Mononuclear cell (primary cell): ENCODE data around the gene SUSD1. TPM values are rescaled to one million over a fixed set of nuclear protein-coding genes. Genes with fewer than 3 reads are reported as not detected.

Experiments used
- H3K27me3 ChIP-seq: 2 replicates; pipeline ENCODE4 v1.6.0; 2011; ENCODE audit warnings: low read length, control low read depth; ENCODE audit not compliant: insufficient read depth
- H3K4me1 ChIP-seq: 2 replicates; pipeline ENCODE4 v1.5.1; 2011; ENCODE audit warnings: mild to moderate bottlenecking, low read length, control low read depth; ENCODE audit not compliant: insufficient read depth
- H3K4me3 ChIP-seq: 2 replicates; pipeline ENCODE4 v1.5.1; 2011; ENCODE audit warnings: mild to moderate bottlenecking, low read length, moderate library complexity
- H3K9me3 ChIP-seq: 2 replicates; pipeline ENCODE4 v1.5.1; 2011; ENCODE audit warnings: low read depth, mild to moderate bottlenecking, control low read depth, low read length
- total RNA-seq: library from RNA; depleted of rRNA; stranded (reverse); fragments of >200 nt; gene quantifications from one replicate; pipeline ENCODE4 v1.2.3, GENCODE V29; 2012

The SUSD1 gene
- total RNA-seq, 1 donor: 28.5 TPM

- Histone ChIP-seq H3K9me3 (no peaks in the 10 kb centered on the region), H3K4me3 (no peak overlapping the region), H3K4me1 (peaks cover 24% of the 10 kb centered on the region), H3K27me3 (no peaks in the 10 kb centered on the region)
These were observed 115.2 kb downstream of the SUSD1 start for GRCh38 chr9:112059966-112060320.

DNA sequence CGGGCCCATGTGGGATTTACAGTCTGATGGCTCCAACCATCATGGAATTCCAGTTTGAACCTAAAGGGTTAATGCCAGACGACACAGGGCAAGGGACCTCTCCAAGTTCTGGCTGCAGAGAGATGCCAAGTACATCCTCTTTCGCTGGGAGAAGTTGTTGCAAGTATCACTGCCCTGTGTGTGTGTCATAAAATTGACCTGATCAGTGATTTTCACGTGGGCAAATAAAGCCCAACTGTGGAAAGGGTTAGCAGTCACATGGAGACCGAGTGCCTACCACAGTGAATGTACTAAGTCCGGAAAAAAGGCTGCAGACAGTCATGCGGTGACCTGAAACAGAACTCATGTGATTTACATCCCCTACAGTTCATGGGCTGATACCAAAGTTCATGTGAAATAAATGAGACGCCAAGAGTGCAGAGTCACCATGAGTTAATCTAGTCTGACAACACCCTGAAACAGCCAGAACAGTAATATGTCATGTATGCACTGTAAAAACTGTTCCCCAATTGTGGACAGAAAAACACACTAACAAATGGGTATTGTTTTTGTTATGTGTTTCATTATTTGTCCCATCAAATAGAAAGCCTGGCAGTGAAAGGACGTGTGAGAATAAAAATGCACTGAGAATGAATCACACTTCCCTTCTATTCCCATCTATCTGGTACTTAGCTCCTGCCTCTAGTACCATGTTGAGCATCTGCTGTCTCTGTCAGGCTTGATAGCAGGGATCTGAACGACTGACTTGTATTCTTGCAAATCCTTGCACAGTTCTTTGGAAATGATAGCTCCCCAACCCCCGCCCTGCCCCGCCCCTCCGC is 115.7 kb downstream of the SUSD1 start:
- Histone ChIP-seq H3K27me3 (no peaks in the 10 kb centered on the region), H3K4me1 (peaks cover 22% of the 10 kb centered on the region), H3K4me3 (no peak overlapping the region), H3K9me3 (no peaks in the 10 kb centered on the region)

GRCh38 chr9:112056996-112057395 is 118.1 kb downstream of the SUSD1 start:
- H3K4me3 ChIP-seq: no peak overlapping the region
- H3K9me3 ChIP-seq: no peaks in the 10 kb centered on the region
- peaks cover 15% of the 10 kb centered on the region for H3K4me1 ChIP-seq
- no peaks in the 10 kb centered on the region for H3K27me3 ChIP-seq

- Histone ChIP-seq H3K4me3 (no peak overlapping the region), H3K27me3 (no peaks in the 10 kb centered on the region), H3K4me1 (peaks cover 4% of the 10 kb centered on the region), H3K9me3 (no peaks in the 10 kb centered on the region)
These were observed 120.2 kb downstream of the SUSD1 start for GRCh38 chr9:112054916-112055315.

DNA sequence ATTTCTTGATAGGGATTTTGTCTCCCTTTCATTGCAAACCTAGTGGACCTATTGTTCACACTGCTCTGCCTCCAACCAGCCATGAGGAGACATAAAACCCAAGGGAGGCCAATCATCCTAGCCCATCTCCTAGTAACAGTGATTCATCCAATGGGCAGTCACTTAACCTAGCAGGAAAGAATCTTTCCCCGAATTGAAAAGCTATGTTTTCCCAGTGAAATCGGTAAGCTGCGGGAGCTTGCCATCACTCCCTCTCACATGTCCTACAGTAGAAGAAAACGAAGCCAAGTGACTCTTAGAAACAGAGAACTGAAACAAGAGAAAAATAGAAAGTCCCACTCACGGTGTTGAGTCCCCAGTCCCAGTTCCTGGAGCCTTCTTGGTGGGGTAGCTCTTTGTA is 123.3 kb downstream of the SUSD1 start:
- Histone ChIP-seq H3K4me1 (peaks cover 15% of the 10 kb centered on the region), H3K27me3 (no peaks in the 10 kb centered on the region), H3K9me3 (peaks cover 5% of the 10 kb centered on the region), H3K4me3 (no peak overlapping the region)

DNA sequence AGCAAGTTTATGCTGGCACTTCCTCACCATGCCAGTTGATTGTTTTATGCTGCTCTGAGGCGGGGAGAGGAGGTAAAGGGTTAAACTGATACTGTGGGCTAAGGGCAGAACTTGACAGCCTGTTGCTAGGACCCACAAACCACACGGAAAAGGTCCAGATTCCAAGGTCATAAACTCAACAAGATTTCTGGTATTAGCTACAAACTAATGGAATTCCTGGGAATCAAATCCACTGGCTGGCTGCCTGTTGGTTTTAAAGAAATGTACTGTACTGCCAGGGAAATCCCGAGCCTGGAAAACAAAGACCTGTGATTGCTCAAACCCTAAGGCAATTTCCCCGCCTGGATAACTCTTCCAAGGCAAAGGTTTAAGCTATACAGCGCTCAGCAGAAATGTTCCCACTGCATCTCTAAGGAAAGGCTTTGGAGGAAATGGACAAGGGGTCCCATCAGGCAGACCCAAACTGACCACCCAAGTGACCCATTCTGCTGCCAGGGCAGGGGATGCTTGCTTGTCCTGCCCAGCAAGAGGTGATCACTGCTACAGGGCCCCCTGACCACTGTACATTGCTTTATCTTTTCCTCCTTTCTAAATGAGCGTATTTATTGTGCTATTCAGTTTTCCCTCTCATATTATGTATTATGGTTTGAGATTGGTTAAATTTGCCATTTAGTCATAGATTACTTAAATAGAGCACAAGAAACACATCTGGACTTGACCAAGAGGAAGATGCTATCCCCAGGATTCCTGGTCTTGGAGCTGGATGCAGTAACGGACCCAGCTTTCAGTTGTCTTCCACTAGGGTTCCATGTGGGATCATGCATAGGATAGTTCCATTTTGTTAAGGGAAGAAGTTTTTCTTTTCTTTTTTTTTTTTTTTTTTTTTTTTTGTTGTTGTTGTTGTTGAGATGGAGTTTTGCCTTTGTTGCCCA is 124.3 kb downstream of the SUSD1 start:
- Histone ChIP-seq H3K4me1 (peaks cover 15% of the 10 kb centered on the region), H3K4me3 (no peak overlapping the region), H3K9me3 (peaks cover 5% of the 10 kb centered on the region), H3K27me3 (no peaks in the 10 kb centered on the region)

GRCh38 chr9:112049811-112050516 is 125.1 kb downstream of the SUSD1 start:
- peaks cover 5% of the 10 kb centered on the region for H3K9me3 ChIP-seq

DNA sequence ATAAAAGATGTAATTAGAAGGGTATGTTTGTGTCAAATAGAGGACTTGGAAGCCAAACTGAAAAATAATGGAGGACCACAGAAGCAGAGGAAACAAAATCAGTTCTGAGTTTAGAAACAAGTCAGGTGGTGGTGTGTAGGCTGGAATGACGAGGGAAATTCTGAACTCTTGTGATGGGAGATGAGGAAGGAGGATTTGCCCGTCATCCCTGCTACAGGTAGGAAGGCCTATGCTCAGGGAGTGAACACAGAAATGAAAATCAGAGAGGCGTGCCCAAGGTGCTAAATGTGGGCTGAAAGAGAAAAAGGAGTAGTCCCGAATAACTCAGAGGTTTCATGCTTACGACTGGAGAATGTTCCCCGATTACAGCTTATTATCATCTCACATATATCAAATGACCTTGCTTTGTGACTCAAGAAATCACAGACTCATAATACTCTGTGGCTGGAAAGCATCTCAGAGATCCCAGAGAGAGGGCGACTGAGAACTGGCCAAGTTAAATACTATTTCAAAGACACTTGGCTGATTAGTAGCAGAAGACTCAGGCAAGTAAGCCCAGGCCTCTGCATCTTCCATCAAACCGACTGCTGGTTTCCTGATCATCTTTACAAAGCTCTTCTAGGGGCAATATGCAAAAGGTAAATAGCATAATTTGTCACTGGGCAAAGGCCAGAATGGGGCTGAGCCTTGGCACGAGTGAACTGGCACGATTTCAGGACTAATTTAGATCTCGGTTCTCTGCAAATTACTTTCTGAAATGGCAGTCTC is 126.0 kb downstream of the SUSD1 start:
- Histone ChIP-seq H3K4me1 (peaks cover 15% of the 10 kb centered on the region), H3K27me3 (no peaks in the 10 kb centered on the region), H3K4me3 (no peak overlapping the region), H3K9me3 (peaks cover 5% of the 10 kb centered on the region)

More at GRCh38 chr9:112049811-112050516, 125.1 kb downstream of the SUSD1 start:
- no peak overlapping the region for H3K4me3 ChIP-seq
- peaks cover 15% of the 10 kb centered on the region for H3K4me1 ChIP-seq
- no peaks in the 10 kb centered on the region for H3K27me3 ChIP-seq

GRCh38 chr9:112047538-112048066 is 127.5 kb downstream of the SUSD1 start:
- Histone ChIP-seq H3K9me3 (peaks cover 5% of the 10 kb centered on the region), H3K27me3 (no peaks in the 10 kb centered on the region), H3K4me3 (no peak overlapping the region), H3K4me1 (peaks cover 15% of the 10 kb centered on the region)

GRCh38 chr9:112046181-112046580 is 128.9 kb downstream of the SUSD1 start:
- H3K4me3 ChIP-seq: no peak overlapping the region
- H3K4me1 ChIP-seq: peaks cover 11% of the 10 kb centered on the region
- H3K9me3 ChIP-seq: peaks cover 5% of the 10 kb centered on the region
- no peaks in the 10 kb centered on the region for H3K27me3 ChIP-seq

GRCh38 chr9:112044881-112045280 is 130.2 kb downstream of the SUSD1 start:
- Histone ChIP-seq H3K27me3 (no peaks in the 10 kb centered on the region), H3K4me3 (no peak overlapping the region), H3K4me1 (peaks cover 12% of the 10 kb centered on the region), H3K9me3 (peaks cover 5% of the 10 kb centered on the region)

GRCh38 chr9:112044186-112044585 is 130.9 kb downstream of the SUSD1 start:
- H3K9me3 ChIP-seq: peaks cover 5% of the 10 kb centered on the region
- peaks cover 19% of the 10 kb centered on the region for H3K4me1 ChIP-seq
- no peaks in the 10 kb centered on the region for H3K27me3 ChIP-seq
- no peak overlapping the region for H3K4me3 ChIP-seq

DNA sequence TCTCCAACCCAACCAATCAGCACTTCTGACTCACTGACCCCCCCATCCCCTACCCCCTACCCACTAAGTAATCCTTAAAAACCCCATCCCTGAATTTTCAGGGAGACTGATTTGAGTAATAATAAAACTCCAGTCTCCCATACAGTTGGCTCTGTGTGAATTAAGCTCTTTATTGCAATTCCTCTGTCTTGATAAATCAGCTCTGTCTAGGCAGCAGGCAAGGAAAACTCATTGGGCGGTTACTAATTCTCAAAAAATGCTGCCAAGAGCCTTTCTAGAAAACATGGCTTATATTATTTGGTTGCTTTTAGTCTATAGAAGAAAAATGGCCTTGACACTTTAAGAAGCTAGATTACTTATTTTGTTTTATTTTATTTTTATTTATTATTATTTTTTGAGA is 131.7 kb downstream of the SUSD1 start:
- Histone ChIP-seq H3K27me3 (no peaks in the 10 kb centered on the region), H3K9me3 (peaks cover 5% of the 10 kb centered on the region), H3K4me1 (peaks cover 26% of the 10 kb centered on the region), H3K4me3 (no peak overlapping the region)

DNA sequence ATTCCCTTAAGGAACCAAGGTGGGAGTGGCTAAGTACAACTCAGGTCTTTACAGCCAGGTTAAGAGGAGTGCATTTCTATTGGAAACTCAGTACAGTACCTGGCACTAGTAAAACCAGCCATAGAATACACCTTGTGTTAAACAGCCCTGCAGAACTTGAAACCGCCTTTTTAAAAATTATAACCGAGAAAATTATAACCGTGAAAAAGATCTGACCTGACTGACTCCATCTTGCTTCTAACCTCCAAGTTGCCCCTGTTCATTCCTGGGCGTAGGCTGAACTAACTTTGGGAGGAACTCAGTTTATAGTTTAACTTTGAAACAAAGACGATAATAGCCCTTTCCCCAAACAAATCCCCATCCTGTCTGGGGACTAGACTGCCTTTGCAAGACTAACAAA is 132.3 kb downstream of the SUSD1 start:
- Histone ChIP-seq H3K4me3 (no peak overlapping the region), H3K27me3 (no peaks in the 10 kb centered on the region), H3K4me1 (peaks cover 31% of the 10 kb centered on the region), H3K9me3 (peaks cover under 1% of the 10 kb centered on the region)
